Esophagus muscularis mucosa (tissue), 4 donors: ENCODE measurements around the gene PPP4C. TPM values are rescaled to one million over a fixed set of nuclear protein-coding genes. Genes with fewer than 3 reads are reported as not detected.
A peak's percentile ranks its signal among the peaks of the same experiment; 100 is the strongest.
"Not testable (repeated sequence)": the region's sequence is repeated elsewhere in the genome, so short reads cannot be mapped to it uniquely, and the experiment has no call there.

Experiments
- DNase-seq: peaks from one replicate; pipeline ENCODE4 v3.0.0-alpha.2; 2017; ENCODE audit errors: extremely low spot score
- H3K27ac ChIP-seq, 4 donors: fragments of 200-600 bp; sonication (generic); replicated peaks in 1 of 4; 1 replicate in 3 of 4; 2 replicates in 1 of 4; pipeline ENCODE4 v1.5.1; 2016 to 2019; ENCODE audit warnings: mild to moderate bottlenecking in 1 of 4
- H3K27me3 ChIP-seq, 4 donors: fragments of 200-600 bp; sonication (generic); one replicate each; pipeline versions ENCODE4 v1.5.1 to v1.6.0; 2016 to 2019
- H3K36me3 ChIP-seq, 4 donors: fragments of 200-600 bp; sonication (generic); one replicate each; pipeline ENCODE4 v1.5.1; 2016 to 2019
- H3K4me1 ChIP-seq, 4 donors: fragments of 200-600 bp; sonication (generic); one replicate each; pipeline ENCODE4 v1.5.1; 2016 to 2019
- H3K4me3 ChIP-seq, 4 donors: fragments of 200-600 bp; sonication (generic); 1 replicate in 2 of 4; 2 replicates in 2 of 4; pipeline ENCODE4 v1.5.1; 2016 to 2019; ENCODE audit warnings: mild to moderate bottlenecking in 4 of 4, moderate library complexity in 1 of 4
- H3K9me3 ChIP-seq, 4 donors: fragments of 200-600 bp; sonication (generic); 1 replicate in 3 of 4; 2 replicates in 1 of 4; pipeline ENCODE4 v1.5.1; 2016 to 2019
- CTCF ChIP-seq, 3 experiments: fragments of 200-600 bp in 2 of 3; fragments of 450-650 bp in 1 of 3; sonication (generic) in 2 of 3; IDR thresholded peaks; one replicate each; pipeline ENCODE4 v1.5.1; 2017 to 2019; ENCODE audit warnings: antibody characterized with exemption in 3 of 3, mild to moderate bottlenecking in 2 of 3, moderate library complexity in 1 of 3
- EP300 ChIP-seq: sonication (generic); formaldehyde crosslinking; IDR thresholded peaks from one replicate; pipeline ENCODE4 v1.6.1; 2017; ENCODE audit warnings: antibody characterized with exemption
- POLR2A ChIP-seq: fragments of 450-650 bp; IDR thresholded peaks from one replicate; pipeline ENCODE4 v1.6.1; 2017; ENCODE audit warnings: antibody characterized with exemption, moderate library complexity, mild to moderate bottlenecking, low read depth
- POLR2AphosphoS5 ChIP-seq, 2 donors: sonication (generic); formaldehyde crosslinking; IDR thresholded peaks; one replicate each; pipeline ENCODE4 v1.6.1; 2017; ENCODE audit warnings: antibody characterized with exemption in 2 of 2
- WGBS: methylation state at CpG from one replicate; pipeline ENCODE4 v1.1.5; 2018; 5-methylcytosine and 5-hydroxymethylcytosine counted together
- intact Hi-C: fragments of 100-400 bp; cut with DNase I; formaldehyde crosslinking; loops from one replicate; pipeline ENCODE4 v1.15.1; 2023
- total RNA-seq, 4 donors: library from RNA; depleted of rRNA; stranded (reverse); fragments of >200 nt; gene quantifications; one replicate each; pipeline versions ENCODE4 v1.1.0 to v1.2.1, GENCODE V29; 2016

The PPP4C gene
- total RNA-seq, 4 donors from 2014 or later, result 43.6 to 61.3 (median 51.5) TPM

GRCh38 chr16:30112197-30113030 is 36.6 kb downstream of the PPP4C start:
- Histone ChIP-seq H3K4me3 (no peak overlapping the region), H3K27me3 (no peaks in the 10 kb centered on the region), H3K4me1 (peaks cover 6 to 10% (median 8%) of the 10 kb centered on the region in 4 donors), H3K27ac (no peak overlapping the region), H3K36me3 (peaks cover 27 to 100% (median 92%) of the 10 kb centered on the region in 4 donors), H3K9me3 (no peaks in the 10 kb centered on the region)
- TF ChIP-seq CTCF (IDR thresholded peaks at IDR 0.05), result peak; percentile 48 to 76 (median 58)
- no peak for TF ChIP-seq POLR2A
- peak; percentile 2 to 18 for TF ChIP-seq POLR2AphosphoS5 (IDR thresholded peaks at IDR 0.05)
- intact Hi-C loops, result no loop called here
- DNase-seq, result no peak
- 84% methylated on average over 24 of the region's 29 CpGs for WGBS

GRCh38 chr16:30113031-30113710 is 37.4 kb downstream of the PPP4C start, which contains the start of gene GDPD3:
TSS of gene GDPD3 (minus strand) at chr16:30113537. CDS start at chr16:30113478, 59 bp downstream.
- H3K27me3 ChIP-seq, result no peaks in the 10 kb centered on the region
- no peaks in the 10 kb centered on the region for H3K9me3 ChIP-seq
- TF ChIP-seq POLR2A, result no peak
- no peak for TF ChIP-seq CTCF (IDR thresholded peaks at IDR 0.05)
- TF ChIP-seq EP300, result no peak
- TF ChIP-seq POLR2AphosphoS5 (IDR thresholded peaks at IDR 0.05), result peak in 1 of 2 donors; percentile 3
- no peak within 1 kb of the TSS for H3K4me3 ChIP-seq
- DNase-seq, result no peak
- 94% methylated on average over 11 of the region's 20 CpGs for WGBS
- intact Hi-C loops, result no loop called here
- H3K36me3 ChIP-seq, result peaks cover 25 to 100% (median 92%) of the 10 kb centered on the region in 4 donors
- peak within 1 kb of the TSS in 1 of 4 donors; percentile 12 for H3K27ac ChIP-seq
- H3K4me1 ChIP-seq, result peaks cover 6 to 10% (median 8%) of the 10 kb centered on the region in 4 donors

- WGBS, result 91% methylated on average over 5 of the region's 20 CpGs
- Histone ChIP-seq H3K36me3 (peaks cover 30 to 100% (median 94%) of the 10 kb centered on the region in 4 donors), H3K4me1 (peaks cover 6 to 10% (median 8%) of the 10 kb centered on the region in 4 donors), H3K9me3 (no peaks in the 10 kb centered on the region), H3K27me3 (no peaks in the 10 kb centered on the region), H3K27ac (peak overlapping the region in 1 of 4 donors; percentile 12), H3K4me3 (no peak overlapping the region)
- TF ChIP-seq POLR2AphosphoS5 (IDR thresholded peaks at IDR 0.05), result no peak
- no peak for TF ChIP-seq EP300
- no peak for TF ChIP-seq POLR2A
- no peak for TF ChIP-seq CTCF (IDR thresholded peaks at IDR 0.05)
- intact Hi-C loops, result no loop called here
- no peak for DNase-seq
Measured at GRCh38 chr16:30113711-30114333, 38.0 kb downstream of the PPP4C start.

- 86% methylated on average over 10 of the region's 11 CpGs for WGBS
- H3K27ac ChIP-seq, result no peak overlapping the region
- H3K9me3 ChIP-seq, result no peaks in the 10 kb centered on the region
- intact Hi-C loops, result no loop called here
- TF ChIP-seq POLR2AphosphoS5 (IDR thresholded peaks at IDR 0.05) (no peak), CTCF (IDR thresholded peaks at IDR 0.05) (no peak), POLR2A (no peak), EP300 (no peak)
- H3K4me3 ChIP-seq, result no peak overlapping the region
- no peaks in the 10 kb centered on the region for H3K27me3 ChIP-seq
- H3K4me1 ChIP-seq, result peaks cover 6 to 10% (median 8%) of the 10 kb centered on the region in 4 donors
- peaks cover 31 to 100% (median 95%) of the 10 kb centered on the region in 4 donors for H3K36me3 ChIP-seq
- no peak for DNase-seq
Measured at GRCh38 chr16:30114411-30114810, 38.6 kb downstream of the PPP4C start.

GRCh38 chr16:30114833-30115232 is 39.0 kb downstream of the PPP4C start:
- intact Hi-C loops, DNase-seq, H3K27ac ChIP-seq, H3K9me3 ChIP-seq, H3K4me3 ChIP-seq, H3K27me3 ChIP-seq: not testable (repeated sequence)
- peaks cover 29 to 100% (median 97%) of the 10 kb centered on the region in 4 donors for H3K36me3 ChIP-seq
- peaks cover 6 to 12% (median 8%) of the 10 kb centered on the region in 4 donors for H3K4me1 ChIP-seq
- WGBS, result 85% methylated on average over 7 of the region's 7 CpGs
